Left cardiac atrium (tissue), 4 donors: ENCODE measurements around the gene NFKBIE. TPM values are rescaled to one million over a fixed set of nuclear protein-coding genes. Genes with fewer than 3 reads are reported as not detected.

ENCODE experiments used
- ATAC-seq, 2 donors: fragments of 200-7000 bp; cut with Tn5 transposase; one replicate each; pipeline ENCODE4 v1.9.1; 2020; ENCODE audit warnings: mild to moderate bottlenecking in 2 of 2, moderate library complexity in 2 of 2
- DNase-seq: peaks from one replicate; pipeline ENCODE4 v3.0.0-alpha.2; 2020
- intact Hi-C, 2 donors: fragments of 100-400 bp; cut with DNase I; formaldehyde crosslinking; loops; one replicate each; pipeline versions ENCODE4 v1.14.1 to v1.15.1; 2022 to 2023
- total RNA-seq, 2 donors: library from RNA; stranded (reverse); fragmentation: NEBNext Ultra II Directional; extraction: Animal tissue kit (Norgen Biotek cat#: 25700); gene quantifications; one replicate each; pipeline ENCODE4 v1.2.1, GENCODE V29; 2021
- donor health status: DM: no; HTN: yes; CAD: no.
- donor health status: DM: no; HTN: yes; CAD: no; lungs with severe emphysema.
- donor health status: DM: yes; HTN: yes; CAD: no.
- donor health status: Dilated cardiomyopathy.

Gene NFKBIE
- total RNA-seq, 2 donors from 2014 or later, result 3.8 to 5.8 TPM

DNA sequence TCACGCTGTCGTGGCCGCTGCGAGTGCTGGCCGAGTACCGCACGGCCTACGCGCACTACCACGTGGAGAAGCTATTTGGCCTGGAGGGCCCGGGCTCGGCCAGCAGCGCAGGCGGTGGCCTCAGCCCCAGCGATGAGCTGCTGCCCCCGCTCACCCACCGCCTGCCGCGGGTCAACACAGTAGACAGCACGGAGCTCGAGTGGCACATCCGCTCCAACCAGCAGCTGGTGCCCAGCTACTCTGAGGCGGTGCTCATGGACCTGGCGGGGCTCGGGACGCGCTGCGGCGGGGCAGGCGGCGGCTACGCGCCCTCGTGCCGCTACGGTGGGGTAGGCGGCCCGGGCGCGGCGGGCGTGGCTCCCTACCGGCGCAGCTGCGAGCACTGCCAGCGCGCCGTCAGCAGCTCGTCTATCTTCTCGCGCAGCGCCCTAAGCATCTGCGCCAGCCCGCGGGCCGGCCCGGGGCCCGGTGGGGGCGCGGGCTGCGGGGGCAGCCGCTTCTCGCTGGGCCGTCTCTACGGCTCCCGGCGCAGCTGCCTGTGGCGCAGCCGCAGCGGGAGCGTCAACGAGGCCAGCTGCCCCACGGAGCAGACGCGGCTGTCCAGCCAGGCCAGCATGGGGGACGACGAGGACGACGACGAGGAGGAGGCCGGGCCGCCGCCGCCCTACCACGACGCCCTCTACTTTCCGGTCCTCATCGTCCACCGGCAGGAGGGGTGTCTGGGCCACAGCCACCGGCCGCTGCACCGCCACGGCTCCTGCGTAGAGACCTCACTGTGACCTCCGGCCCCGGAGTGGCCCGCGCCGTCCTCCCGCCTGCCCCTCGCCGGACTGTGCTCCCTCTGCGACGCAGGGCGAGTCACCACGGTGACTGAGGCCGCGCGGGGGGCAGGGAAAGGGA lies 10.6 kb upstream of the NFKBIE start:
- intact Hi-C loops, result loop anchor here in 1 of 2 donors (5.0 kb wide), 1 partner anchor 56 kb away; no protein-coding TSS in a partner anchor
- DNase-seq (no peak), ATAC-seq (peak; percentile 54 to 73)

DNA sequence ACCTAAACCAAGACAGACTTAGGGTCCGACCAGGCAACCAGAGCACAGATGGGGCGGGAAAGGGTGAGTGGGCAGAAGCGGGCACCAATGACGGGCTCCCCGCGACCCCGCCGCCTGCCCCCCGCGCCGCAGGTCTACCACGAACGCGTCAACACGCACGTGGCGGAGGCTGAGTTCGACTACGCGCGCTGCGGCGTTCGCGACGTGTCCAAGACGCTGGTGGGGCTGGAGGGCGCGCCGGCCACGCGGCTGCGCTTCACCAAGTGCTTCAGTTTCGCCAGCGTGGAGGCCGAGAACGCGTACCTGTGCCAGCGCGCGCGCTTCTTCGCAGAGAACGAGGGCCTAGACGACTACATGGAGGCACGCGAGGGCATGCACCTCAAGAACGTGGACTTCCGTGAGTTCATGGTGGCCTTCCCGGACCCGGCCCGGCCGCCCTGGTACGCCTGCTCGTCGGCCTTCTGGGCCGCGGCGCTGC lies 10.0 kb upstream of the NFKBIE start:
- intact Hi-C loops, result loop anchor here in 1 of 2 donors (5.0 kb wide), 1 partner anchor 57 kb away; no protein-coding TSS in a partner anchor
- no peak for DNase-seq
- no peak for ATAC-seq

DNA sequence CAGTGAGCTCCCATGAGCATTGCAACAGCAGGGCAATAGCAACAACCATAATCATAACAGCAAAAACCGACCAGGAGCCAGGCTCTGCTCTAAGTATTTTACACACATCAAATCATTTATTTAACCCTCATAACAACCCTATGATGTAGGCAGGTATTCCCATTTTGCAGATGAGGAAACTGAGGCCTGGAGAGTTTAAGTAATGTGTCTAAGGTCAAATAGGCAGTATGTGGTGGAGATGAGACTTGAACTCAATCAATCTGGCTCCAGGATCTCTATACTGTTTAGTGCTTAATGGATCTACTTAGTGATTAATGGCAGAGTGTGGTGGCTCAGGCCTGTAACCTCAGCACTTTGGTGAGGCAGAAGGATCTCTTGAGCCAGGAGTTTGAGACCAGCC lies 8.3 kb upstream of the NFKBIE start:
- no peak for ATAC-seq
- no peak for DNase-seq
- intact Hi-C loops, result no loop called here

- ATAC-seq (no peak), DNase-seq (peak; percentile 16)
- intact Hi-C loops, result no loop called here
Observed at GRCh38 chr6:44272999-44273566, 7.7 kb upstream of the NFKBIE start.

GRCh38 chr6:44272529-44272928 lies 7.2 kb upstream of the NFKBIE start:
- DNase-seq (no peak), ATAC-seq (no peak)
- intact Hi-C loops, result no loop called here

- peak; percentile 5 for DNase-seq
- intact Hi-C loops, result no loop called here
- ATAC-seq, result no peak
Observed at GRCh38 chr6:44271914-44272313, 6.6 kb upstream of the NFKBIE start.

DNA sequence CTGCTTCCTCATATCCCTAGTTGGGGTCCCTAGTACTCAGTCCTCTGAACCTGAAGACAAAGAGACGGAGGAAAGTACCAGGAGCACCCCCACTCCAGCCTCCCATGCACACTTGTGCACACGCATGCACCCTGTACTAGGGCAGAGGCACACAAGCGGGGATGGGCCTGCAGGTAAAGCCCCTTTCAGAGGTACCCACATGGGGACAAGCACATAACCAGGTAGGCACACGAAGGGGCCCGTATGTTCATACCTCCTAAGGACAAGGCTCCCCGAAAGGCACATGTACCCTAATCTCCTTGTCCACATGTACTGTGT lies 6.0 kb upstream of the NFKBIE start:
- intact Hi-C loops, result no loop called here
- ATAC-seq (no peak), DNase-seq (no peak)

DNA sequence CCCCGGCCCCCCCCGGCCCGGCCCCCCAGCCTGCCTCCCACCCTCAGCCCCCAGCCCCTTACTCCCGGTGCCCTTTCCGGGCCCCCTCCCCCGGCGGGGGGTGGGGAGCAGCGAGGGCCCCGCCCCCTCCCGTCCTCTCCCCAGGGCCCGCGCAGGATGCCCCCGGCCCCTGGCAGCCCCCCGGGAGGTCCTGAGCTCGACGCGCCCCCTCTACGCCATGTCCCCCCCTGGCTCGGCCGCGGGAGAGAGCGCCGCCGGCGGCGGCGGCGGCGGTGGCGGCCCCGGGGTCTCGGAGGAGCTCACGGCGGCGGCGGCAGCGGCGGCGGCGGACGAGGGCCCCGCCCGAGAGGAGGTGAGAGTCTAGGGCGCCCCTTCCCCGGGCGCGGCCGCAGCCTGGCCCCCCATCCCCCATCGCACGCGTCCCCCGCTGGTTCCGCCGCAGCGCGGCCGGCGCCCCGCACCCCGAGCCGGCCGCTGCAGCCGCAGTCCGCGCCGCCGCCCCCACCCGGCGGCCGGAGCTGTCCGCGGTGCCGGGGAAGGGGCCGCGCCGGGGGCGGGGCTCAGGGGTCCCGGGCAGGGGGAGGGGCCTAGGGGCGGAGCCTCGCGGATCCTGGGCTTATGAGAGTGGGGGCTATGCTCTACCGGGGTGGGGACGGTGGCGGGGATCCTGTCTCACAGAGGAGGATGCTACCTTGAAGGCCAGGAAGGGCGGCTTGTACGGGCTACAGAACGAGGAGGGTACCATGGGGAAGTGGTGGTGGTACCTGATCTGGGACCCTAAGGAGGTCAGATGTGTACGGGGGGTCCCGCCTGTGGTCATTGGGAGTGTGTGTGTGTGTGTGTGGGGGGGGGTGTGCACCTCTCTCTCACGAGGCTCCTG lies 5.4 kb upstream of the NFKBIE start:
- peak; percentile 13 for DNase-seq
- intact Hi-C loops, result no loop called here
- ATAC-seq, result peak in 1 of 2 donors; percentile 39

GRCh38 chr6:44269921-44270525 lies 4.7 kb upstream of the NFKBIE start, which contains the start of gene TMEM151B:
Gene TMEM151B, plus strand, starts transcription at chr6:44270450. Its CDS starts 293 bp downstream, at chr6:44270743.
- peak; percentile 13 for DNase-seq
- intact Hi-C loops, result loop anchor here (2.0 to 10.0 kb wide), 2 partner anchors 69 to 175 kb away; no protein-coding TSS in a partner anchor
- ATAC-seq, result no peak

DNA sequence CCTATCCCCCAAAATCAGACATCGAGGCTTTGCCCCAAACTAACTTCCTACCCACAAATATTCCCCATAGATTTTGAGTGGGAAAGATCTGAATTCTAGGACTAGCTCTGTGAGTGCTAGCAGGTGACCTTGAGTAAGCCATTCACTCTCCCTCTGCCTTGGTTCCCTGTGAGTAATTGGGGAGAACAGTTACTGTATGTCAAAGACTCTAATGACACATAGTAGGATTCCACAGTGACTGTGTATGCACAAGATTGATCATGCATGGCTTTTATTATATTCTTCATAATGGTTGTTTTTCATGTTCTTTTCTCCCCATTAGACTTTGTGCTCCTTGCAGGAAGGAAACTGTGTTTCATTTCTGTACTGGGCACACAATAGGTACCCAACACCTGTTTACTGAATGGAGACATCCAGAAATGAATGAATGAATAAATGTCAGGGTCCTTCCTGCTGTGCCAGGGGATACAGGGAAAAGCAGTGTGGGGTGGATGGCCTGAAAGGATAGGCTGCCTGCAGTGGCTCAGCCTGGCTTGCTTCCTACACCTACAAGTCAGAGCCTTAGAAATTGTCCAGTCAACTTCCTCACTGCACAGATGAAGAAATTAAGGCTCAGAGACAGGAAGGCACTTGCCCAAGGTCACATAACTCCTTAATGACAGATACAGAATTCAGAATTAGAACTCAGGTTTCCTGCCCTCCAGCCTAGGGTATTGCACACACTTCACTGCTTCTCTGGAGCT lies 4.0 kb upstream of the NFKBIE start:
- DNase-seq (peak; percentile 8), ATAC-seq (no peak)
- intact Hi-C loops, result loop anchor here (2.0 to 10.0 kb wide), 2 partner anchors 69 to 175 kb away; no protein-coding TSS in a partner anchor

GRCh38 chr6:44268095-44268628 lies 2.8 kb upstream of the NFKBIE start:
- ATAC-seq (peak in 1 of 2 donors; percentile 1), DNase-seq (peak; percentile 31)
- intact Hi-C loops, result loop anchor here (2.0 to 10.0 kb wide), 2 partner anchors 71 to 173 kb away; no protein-coding TSS in a partner anchor

- DNase-seq, result peak; percentile 8
- no peak for ATAC-seq
- intact Hi-C loops, result loop anchor here in 1 of 2 donors (2.0 to 10.0 kb wide), 2 partner anchors 70 to 172 kb away; no protein-coding TSS in a partner anchor
Observed at GRCh38 chr6:44267252-44267651, 1.9 kb upstream of the NFKBIE start.

GRCh38 chr6:44266347-44266746 lies 996 bp upstream of the NFKBIE start:
- intact Hi-C loops, result loop anchor here in 1 of 2 donors (2.0 to 10.0 kb wide), 2 partner anchors 70 to 172 kb away; no protein-coding TSS in a partner anchor
- no peak for DNase-seq
- no peak for ATAC-seq

GRCh38 chr6:44265722-44266233 lies 427 bp upstream of the NFKBIE start:
- DNase-seq, result no peak
- intact Hi-C loops, result loop anchor here in 1 of 2 donors (2.0 to 10.0 kb wide), 2 partner anchors 71 to 171 kb away; no protein-coding TSS in a partner anchor
- no peak for ATAC-seq

DNA sequence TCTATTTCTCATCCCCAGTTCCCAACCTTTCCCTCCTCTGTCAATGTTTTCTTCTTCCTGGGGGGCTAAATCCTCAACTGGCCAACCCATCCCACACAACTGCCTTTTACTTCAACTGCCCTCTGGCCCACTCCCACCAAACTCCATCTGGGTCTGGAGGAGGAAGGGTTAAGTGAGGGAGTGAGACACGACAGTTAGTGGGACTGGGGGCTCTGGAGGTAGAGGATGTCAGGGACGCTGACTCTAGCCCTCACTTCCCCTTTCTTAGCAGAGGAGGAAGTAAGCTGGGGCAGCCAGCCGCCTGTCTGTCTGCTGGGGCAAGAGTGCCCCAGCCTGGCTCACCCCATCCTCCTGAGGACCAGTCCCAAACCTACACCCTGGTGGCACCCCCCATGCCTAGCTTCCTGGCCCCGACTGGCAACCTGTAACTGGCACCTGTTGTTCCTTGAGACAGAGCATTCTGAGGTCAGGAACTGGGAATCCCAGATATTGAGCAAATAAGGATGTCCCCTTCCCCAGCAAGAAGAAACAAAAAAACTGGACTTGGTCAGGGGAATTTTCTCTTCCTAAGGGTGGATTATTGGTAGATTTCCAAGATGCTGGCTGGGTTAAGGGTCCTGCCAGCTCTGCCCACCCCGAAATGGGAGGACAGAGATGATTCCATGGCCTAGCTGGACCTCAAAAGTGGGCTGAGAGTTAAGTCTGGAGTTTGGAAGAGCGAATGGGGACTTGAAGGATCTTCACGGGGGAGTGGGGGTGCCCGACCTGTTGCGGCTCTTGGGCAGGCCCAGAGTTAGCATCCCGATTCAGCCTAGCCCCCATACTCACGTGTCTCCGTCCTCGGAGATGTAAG lies 971 bp downstream of the NFKBIE start:
- ATAC-seq, result peak in 1 of 2 donors; percentile 8
- intact Hi-C loops, result loop anchor here in 1 of 2 donors (10.0 kb wide), 1 partner anchor 170 kb away; no protein-coding TSS in a partner anchor
- no peak for DNase-seq
